A549 (cell line): ENCODE data around the gene FANCB. TPM values are rescaled to one million over a fixed set of nuclear protein-coding genes. Genes with fewer than 3 reads are reported as not detected.

ENCODE experiments used
- ATAC-seq, 2 experiments: fragments of 200-7000 bp in 1 of 2; fragments of >200 bp in 1 of 2; cut with Nextera tagmentation in 1 of 2; cut with Tn5 transposase in 1 of 2; 3 replicates each; pipeline versions ENCODE4 v1.8.0 to v1.9.1; 2018 to 2020; ENCODE audit warnings: mild to moderate bottlenecking in 1 of 2, moderate library complexity in 1 of 2
- CTCF ChIA-PET: fragments of 300-600 bp; sonication (Branson Sonifier 250); formaldehyde crosslinking; extraction: SDS; loops from one replicate; lab custom pipeline; 2021; ENCODE audit warnings: antibody characterized with exemption, inconsistent platforms; lab: Yijun Ruan, JAX
- POLR2A ChIA-PET: fragments of 350-600 bp; formaldehyde crosslinking; extraction: SDS; loops from one replicate; lab custom pipeline; 2021; ENCODE audit warnings: antibody characterized with exemption, inconsistent platforms; lab: Yijun Ruan, JAX
- DNase-seq, 2 experiments: peaks; one replicate each; pipeline versions ENCODE4 v3.0.0 to v3.0.0-alpha.2; 2011 to 2016; ENCODE audit warnings: low read depth in 1 of 2, low spot score in 1 of 2
- FAIRE-seq: peaks from 2 replicates; lab custom pipeline; 2011; peaks lifted over from hg19 to GRCh38; lab: Jason Lieb, UNC
- H3K27ac ChIP-seq, 2 experiments: fragments of >200 bp; sonication (Bioruptor Twin); formaldehyde crosslinking; 3 replicates each; pipeline ENCODE4 v1.5.1; 2016 to 2017
- H3K4me1 ChIP-seq: fragments of >200 bp; sonication (Bioruptor Twin); formaldehyde crosslinking; 3 replicates; pipeline ENCODE4 v1.6.1; 2016
- H3K4me2 ChIP-seq: fragments of >200 bp; sonication (Bioruptor Twin); formaldehyde crosslinking; 3 replicates; pipeline ENCODE4 v1.6.1; 2016
- H3K4me3 ChIP-seq: fragments of >200 bp; sonication (Bioruptor Twin); formaldehyde crosslinking; 3 replicates; pipeline ENCODE4 v1.5.1; 2016
- H3K9me3 ChIP-seq: fragments of >200 bp; sonication (Bioruptor Twin); formaldehyde crosslinking; 3 replicates; pipeline ENCODE4 v1.6.1; 2016
- BHLHE40 ChIP-seq: IDR thresholded peaks from 2 replicates; pipeline ENCODE4 v1.6.1; 2012; ENCODE audit warnings: low read depth, low read length, inconsistent platforms
- CBX8 ChIP-seq: fragments of 200-600 bp; sonication (generic); IDR thresholded peaks from 2 replicates; pipeline ENCODE4 v1.6.1; 2016
- CEBPB ChIP-seq, 2 experiments: fragments of >200 bp in 1 of 2; sonication (Bioruptor Twin) in 1 of 2; formaldehyde crosslinking in 1 of 2; IDR thresholded peaks; 2 replicates each; pipeline ENCODE4 v1.6.1; 2012 to 2016
- CHD4 ChIP-seq: fragments of 200-600 bp; sonication (generic); IDR thresholded peaks from 2 replicates; pipeline ENCODE4 v1.6.1; 2016; ENCODE audit warnings: antibody characterized with exemption, mild to moderate bottlenecking, borderline replicate concordance
- E2F6 ChIP-seq: IDR thresholded peaks from 2 replicates; pipeline ENCODE4 v1.6.1; 2012; ENCODE audit warnings: low read depth, borderline replicate concordance
- EP300 ChIP-seq, 2 experiments: fragments of >200 bp; sonication (Bioruptor Twin); formaldehyde crosslinking; IDR thresholded peaks; 2 replicates in 1 of 2; 3 replicates in 1 of 2; pipeline ENCODE4 v1.6.1; 2016 to 2017
- FOSB ChIP-seq: fragments of 250-450 bp; sonication (Bioruptor Pico); IDR thresholded peaks from 2 replicates; pipeline ENCODE4 v1.5.0; 2020; ENCODE audit warnings: mild to moderate bottlenecking, moderate library complexity
- FOXS1 ChIP-seq: fragments of 250-450 bp; sonication (Bioruptor Pico); IDR thresholded peaks from 2 replicates; pipeline ENCODE4 v1.5.0; 2020; ENCODE audit warnings: mild to moderate bottlenecking, moderate library complexity
- HOXB5 ChIP-seq: fragments of 250-450 bp; sonication (Bioruptor Pico); IDR thresholded peaks from 2 replicates; pipeline ENCODE4 v1.5.0; 2020; ENCODE audit warnings: mild to moderate bottlenecking, moderate library complexity
- JUN ChIP-seq, 2 experiments: fragments of >200 bp; sonication (Bioruptor Twin); formaldehyde crosslinking; IDR thresholded peaks; 2 replicates in 1 of 2; 3 replicates in 1 of 2; pipeline ENCODE4 v1.6.1; 2016 to 2017
- KDM5A ChIP-seq: fragments of 200-600 bp; sonication (generic); IDR thresholded peaks from 2 replicates; pipeline ENCODE4 v1.6.1; 2016; ENCODE audit warnings: antibody characterized with exemption, mild to moderate bottlenecking
- MAX ChIP-seq: IDR thresholded peaks from 2 replicates; pipeline ENCODE4 v1.6.1; 2012
- MAZ ChIP-seq: fragments of 150-350 bp; IDR thresholded peaks from 2 replicates; pipeline ENCODE4 v1.6.1; 2014; ENCODE audit warnings: antibody characterized with exemption, low read depth, low read length, borderline replicate concordance
- MYC ChIP-seq: IDR thresholded peaks from 2 replicates; pipeline ENCODE4 v1.6.1; 2012; ENCODE audit warnings: mild to moderate bottlenecking, inconsistent platforms, low read length, improper control_type of control experiment, borderline replicate concordance
- NFE2L2 ChIP-seq: fragments of 150-350 bp; conservative IDR thresholded peaks from 2 replicates; pipeline ENCODE4 v1.6.1; 2014; ENCODE audit warnings: low read length
- PBX3 ChIP-seq: IDR thresholded peaks from 2 replicates; pipeline ENCODE4 v1.6.1; 2012
- PHF8 ChIP-seq: fragments of 200-600 bp; sonication (generic); IDR thresholded peaks from 2 replicates; pipeline ENCODE4 v1.6.1; 2016; ENCODE audit warnings: low read depth, mild to moderate bottlenecking, antibody characterized with exemption, moderate library complexity, borderline replicate concordance
- POLR2A ChIP-seq: IDR thresholded peaks from 2 replicates; pipeline ENCODE4 v1.6.1; 2012; ENCODE audit warnings: mild to moderate bottlenecking, low read length
- RFX5 ChIP-seq: fragments of 450-650 bp; IDR thresholded peaks from 2 replicates; pipeline ENCODE4 v1.7.1; 2014; ENCODE audit warnings: antibody characterized with exemption, mild to moderate bottlenecking, moderate library complexity
- RNF2 ChIP-seq: fragments of 200-600 bp; sonication (generic); IDR thresholded peaks from 2 replicates; pipeline ENCODE4 v1.6.1; 2016; ENCODE audit warnings: low read depth, mild to moderate bottlenecking, antibody characterized with exemption, moderate library complexity, borderline replicate concordance
- SMC3 ChIP-seq: fragments of >200 bp; sonication (Bioruptor Twin); formaldehyde crosslinking; IDR thresholded peaks from 3 replicates; pipeline ENCODE4 v1.6.1; 2018; ENCODE audit warnings: inconsistent platforms
- SREBF2 ChIP-seq: fragments of 450-650 bp; IDR thresholded peaks from 2 replicates; pipeline ENCODE4 v1.6.1; 2014; ENCODE audit warnings: mild to moderate bottlenecking, moderate library complexity
- TFCP2L1 ChIP-seq: fragments of 250-450 bp; sonication (Bioruptor Pico); IDR thresholded peaks from 2 replicates; pipeline ENCODE4 v1.5.0; 2021; ENCODE audit warnings: mild to moderate bottlenecking
- TP53 ChIP-seq: fragments of 250-450 bp; sonication (Bioruptor Pico); IDR thresholded peaks from 2 replicates; pipeline ENCODE4 v1.5.0; 2021; ENCODE audit warnings: mild to moderate bottlenecking, moderate library complexity
- ZC3H11A ChIP-seq: fragments of 450-650 bp; IDR thresholded peaks from 2 replicates; pipeline ENCODE4 v1.6.1; 2014; ENCODE audit warnings: antibody characterized with exemption, mild to moderate bottlenecking
- ZNF302 ChIP-seq: fragments of 250-450 bp; sonication (Bioruptor Pico); IDR thresholded peaks from 2 replicates; pipeline ENCODE4 v1.9.0; 2021; ENCODE audit warnings: inconsistent platforms, mild to moderate bottlenecking, moderate library complexity
- ZSCAN20 ChIP-seq: fragments of 250-450 bp; sonication (Bioruptor Pico); IDR thresholded peaks from 2 replicates; pipeline ENCODE4 v1.8.0; 2022; ENCODE audit warnings: mild to moderate bottlenecking, moderate library complexity
- WGBS: methylation state at CpG from one replicate; pipeline ENCODE4 v1.1.6; 2017; ENCODE audit errors: missing lambda C conversion rate; 5-methylcytosine and 5-hydroxymethylcytosine counted together
- polyA minus RNA-seq: library from RNA; depleted of rRNA, polyadenylated mRNA; stranded (reverse); fragments of >200 nt; gene quantifications from 2 replicates; pipeline ENCODE4 v1.2.3, GENCODE V29; 2011; rRNA and poly(A)+ RNA removed
- polyA plus RNA-seq, 4 experiments: library from polyadenylated mRNA; depleted of rRNA in 3 of 4; stranded (reverse); fragments of >200 nt; fragmentation: RNase III in 1 of 4; extraction: RNeasy Plus Mini Kit Qiagen cat#74134 plus additional on column Dnase treatment in 1 of 4; gene quantifications; 2 replicates in 3 of 4; 3 replicates in 1 of 4; pipeline ENCODE4 v1.2.3, GENCODE V29; 2011 to 2017

The FANCB gene
- polyA plus RNA-seq (2011; rRNA removed), result 7.7 and 7.8 TPM in 2 replicates
- 1.6 and 2.0 TPM in 2 replicates for polyA plus RNA-seq (2012; cell fraction: cytosol; rRNA removed)
- 1.1 and 1.5 TPM in 2 replicates for polyA plus RNA-seq (2012; cell fraction: nucleus; rRNA removed)
- polyA plus RNA-seq (2017; fragmentation: RNase III; extraction: RNeasy Plus Mini Kit Qiagen cat#74134 plus additional on column Dnase treatment), result 4.3 to 5.3 TPM (median 5.0 TPM) in 3 replicates
- polyA minus RNA-seq, result 4.5 and 5.6 TPM in 2 replicates

GRCh38 chrX:14872851-14873675 lies at the start of gene FANCB, which contains the start of gene MOSPD2:
FANCB (minus strand) TSS chrX:14873069; CDS start chrX:14865510, 7,559 bp downstream.
MOSPD2 (plus strand) TSS chrX:14873421; CDS start chrX:14873529, 108 bp downstream.
- POLR2A ChIA-PET, result interaction anchor here (0.6 to 1.0 kb wide), 6 partner anchors 13 to 843 kb away, joined by 3 to 5 read pairs (median 4); partner anchors contain the start of genes ASB9 and GEMIN8
- ATAC-seq (peak; percentile 98 to 99), FAIRE-seq (peak; percentile 87), DNase-seq (peak; percentile 82 to 95)
- Histone ChIP-seq H3K4me2 (peak within 1 kb of the TSS; percentile 82), H3K4me3 (peak within 1 kb of the TSS; percentile 89), H3K27ac (peak within 1 kb of the TSS; percentile 86 to 94), H3K9me3 (0 out of 3 replicates have a peak, but pooled peaks cover 5% of the 10 kb centered on the region), H3K4me1 (peaks cover 12% of the 10 kb centered on the region; the same call in 2 of the 3 replicates)
- CTCF ChIA-PET, result no interaction called here
- TF ChIP-seq MYC (0 out of 2 replicates have a peak, but pooled peaks have one; percentile 7), E2F6 (peak; percentile 89), CBX8 (no peak), CEBPB (IDR thresholded peaks at IDR 0.05) (peak in 1 of 2 experiments; percentile 65; a peak in 1 of 4 replicates), CHD4 (no peak), NFE2L2 (no peak), FOSB (no peak), PHF8 (peak; percentile 65; the same call in 1 of the 2 replicates), HOXB5 (CRISPR knock-in tag) (0 out of 2 replicates have a peak, but pooled peaks have one; percentile 27), ZNF302 (CRISPR knock-in tag) (no peak), MAX (peak; percentile 85), ZC3H11A (no peak), BHLHE40 (no peak), TP53 (CRISPR knock-in tag) (no peak), RFX5 (no peak), KDM5A (peak; percentile 60; the same call in 1 of the 2 replicates), ZSCAN20 (CRISPR knock-in tag) (no peak), PBX3 (no peak), SREBF2 (no peak), MAZ (no peak), JUN (IDR thresholded peaks at IDR 0.05) (0 out of 5 replicates have a peak, but pooled peaks of 1 of the 2 experiments have one; percentile 28), POLR2A (peak; percentile 45), SMC3 (no peak), RNF2 (no peak), FOXS1 (CRISPR knock-in tag) (no peak), TFCP2L1 (CRISPR knock-in tag) (no peak), EP300 (IDR thresholded peaks at IDR 0.05) (no peak)
- 20% methylated on average over 1 of the region's 78 CpGs for WGBS
